ENCODE results near the gene SSBP3. TPM values are rescaled to one million over a fixed set of nuclear protein-coding genes. Genes with fewer than 3 reads are reported as not detected.
"Not testable (repeated sequence)": the region's sequence is repeated elsewhere in the genome, so short reads cannot be mapped to it uniquely, and the experiment has no call there.

The SSBP3 gene
- 10 to 100 TPM in 1 of 2 donors, 1 to 10 TPM in 1; 7.9 to 23.1 TPM for total RNA-seq

- intact Hi-C loops (cut with DNase I), result loop anchor here (10.0 kb wide), 1 partner anchor 282 kb away; no protein-coding TSS in a partner anchor
- Histone ChIP-seq H3K27ac (peak within 1 kb of the TSS; percentile 84 to 95 (median 92)), H3K4me3 (peak within 1 kb of the TSS; percentile 86 to 93), H3K36me3 (replicated peaks in 1 of 2; ENCODE audit: insufficient read depth in 1 of 2, low read depth in 2 of 2) (no peaks in the 10 kb centered on the region), H3K4me1 (peaks cover 48% of the 10 kb centered on the region), H3K9me3 (no peaks in the 10 kb centered on the region), H3K27me3 (no peaks in the 10 kb centered on the region)
- WGBS, 2 donors, result 0% methylated on average over 39 of the region's 100 CpGs; no CpG with 5 or more reads in 1 of the 2 donors
- TF ChIP-seq CTCF (IDR thresholded peaks at IDR 0.05), result peak in 3 of 7 experiments; percentile 17 to 32 (median 24)
- TF ChIP-seq POLR2A (IDR thresholded peaks at IDR 0.05), result peak; percentile 70 to 89 (median 78)
- ATAC-seq (peak; percentile 95), DNase-seq (peak; percentile 92 to 93 (median 92))
Measured at GRCh38 chr1:54406339-54407153, at the start of gene SSBP3. Gene SSBP3, minus strand, starts transcription at chr1:54406394.

- intact Hi-C loops (cut with DNase I), result no loop called here
- no peak overlapping the region for H3K27ac ChIP-seq
- ATAC-seq (no peak), DNase-seq (no peak)
- H3K36me3 ChIP-seq (replicated peaks in 1 of 2; ENCODE audit: insufficient read depth in 1 of 2, low read depth in 2 of 2), result no peaks in the 10 kb centered on the region
- no peaks in the 10 kb centered on the region for H3K27me3 ChIP-seq
- TF ChIP-seq CTCF (IDR thresholded peaks at IDR 0.05), result no peak
- no peak for TF ChIP-seq POLR2A (IDR thresholded peaks at IDR 0.05)
- no peaks in the 10 kb centered on the region for H3K4me1 ChIP-seq
- H3K9me3 ChIP-seq, result no peaks in the 10 kb centered on the region
- 40 to 54% methylated on average over 2 of the region's 2 CpGs for WGBS, 2 donors
- H3K4me3 ChIP-seq, result no peak overlapping the region
Measured at GRCh38 chr1:54453509-54453908, 47.3 kb upstream of the SSBP3 start.

GRCh38 chr1:54453022-54453421, 46.8 kb upstream of the SSBP3 start:
- H3K4me1 ChIP-seq, result no peaks in the 10 kb centered on the region
- H3K4me3 ChIP-seq, result no peak overlapping the region
- no peaks in the 10 kb centered on the region for H3K27me3 ChIP-seq
- H3K27ac ChIP-seq, result no peak overlapping the region
- TF ChIP-seq CTCF (IDR thresholded peaks at IDR 0.05) (no peak), POLR2A (IDR thresholded peaks at IDR 0.05) (no peak)
- no peaks in the 10 kb centered on the region for H3K36me3 ChIP-seq (replicated peaks in 1 of 2; ENCODE audit: insufficient read depth in 1 of 2, low read depth in 2 of 2)
- DNase-seq (no peak), ATAC-seq (no peak)
- intact Hi-C loops (cut with DNase I), result no loop called here
- 82 to 92% methylated on average over 3 of the region's 3 CpGs for WGBS, 2 donors
- no peaks in the 10 kb centered on the region for H3K9me3 ChIP-seq

DNA sequence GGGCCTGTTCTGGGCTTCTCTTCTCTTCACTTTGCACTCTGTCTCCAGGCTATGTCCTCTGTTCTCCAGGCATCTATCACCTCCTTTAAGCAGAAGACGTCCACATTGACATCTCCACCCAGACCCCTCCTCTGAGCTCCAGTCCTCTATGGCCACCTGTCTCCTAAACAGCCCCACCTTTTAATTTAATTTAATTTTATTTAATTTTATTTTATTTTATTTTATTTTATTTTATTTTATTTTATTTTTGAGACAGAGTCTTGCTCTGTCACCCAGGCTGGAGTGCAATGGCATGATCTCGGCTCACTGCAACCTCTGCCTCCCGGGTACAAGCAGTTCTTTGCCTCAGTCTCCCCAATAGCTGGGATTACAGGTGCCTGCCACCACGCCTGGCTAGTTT, 43.2 kb upstream of the SSBP3 start:
- H3K4me3 ChIP-seq; H3K36me3 ChIP-seq (replicated peaks in 1 of 2; ENCODE audit: insufficient read depth in 1 of 2, low read depth in 2 of 2); H3K27me3 ChIP-seq; H3K27ac ChIP-seq; H3K9me3 ChIP-seq; intact Hi-C loops (cut with DNase I); ATAC-seq; DNase-seq; H3K4me1 ChIP-seq: not testable (repeated sequence)
- 80 to 89% methylated on average over 4 of the region's 4 CpGs for WGBS, 2 donors

DNA sequence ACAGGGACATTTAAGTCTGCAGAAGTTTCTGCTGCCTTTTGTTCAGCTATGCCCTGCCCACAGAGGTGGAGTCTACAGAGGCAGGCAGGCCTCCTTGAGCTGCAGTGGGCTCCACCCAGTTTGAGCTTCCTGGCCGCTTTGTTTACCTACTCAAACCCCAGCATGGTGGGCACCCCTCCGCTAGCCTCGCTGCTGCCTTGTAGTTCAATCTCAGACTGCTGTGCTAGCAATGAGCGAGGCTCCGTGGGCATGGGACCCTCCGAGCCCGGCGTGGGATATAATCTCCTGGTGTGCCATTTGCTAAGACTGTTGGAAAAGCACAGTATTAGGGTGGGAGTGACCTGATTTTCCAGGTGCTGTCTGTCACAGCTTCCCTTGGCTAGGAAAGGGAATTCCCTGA, 42.6 kb upstream of the SSBP3 start:
- 81 to 95% methylated on average over 4 to 7 of the region's 8 CpGs for WGBS, 2 donors

DNA sequence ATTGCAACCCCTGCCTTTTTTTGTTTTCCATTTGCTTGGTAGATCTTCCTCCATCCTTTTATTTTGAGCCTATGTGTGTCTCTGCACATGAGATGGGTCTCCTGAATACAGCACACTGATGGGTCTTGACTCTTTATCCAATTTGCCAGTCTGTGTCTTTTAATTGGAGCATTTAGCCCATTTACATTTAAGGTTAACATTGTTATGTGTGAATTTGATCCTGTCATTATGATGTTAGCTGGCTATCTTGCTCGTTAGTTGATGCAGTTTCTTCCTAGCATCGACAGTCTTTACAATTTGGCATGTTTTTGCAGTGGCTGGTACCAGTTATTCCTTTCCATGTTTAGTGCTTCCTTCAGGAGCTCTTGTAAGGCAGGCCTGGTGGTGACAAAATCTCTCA, 40.9 kb upstream of the SSBP3 start:
- DNase-seq; H3K4me3 ChIP-seq; H3K9me3 ChIP-seq; H3K27ac ChIP-seq; ATAC-seq; H3K36me3 ChIP-seq (replicated peaks in 1 of 2; ENCODE audit: insufficient read depth in 1 of 2, low read depth in 2 of 2); intact Hi-C loops (cut with DNase I); H3K4me1 ChIP-seq; H3K27me3 ChIP-seq: not testable (repeated sequence)
- WGBS, 2 donors, result 58 to 100% methylated on average over 2 of the region's 2 CpGs

More for the DNA sequence above, 42.6 kb upstream of the SSBP3 start:
- H3K4me3 ChIP-seq; ATAC-seq; H3K9me3 ChIP-seq; H3K4me1 ChIP-seq; H3K27ac ChIP-seq; intact Hi-C loops (cut with DNase I); H3K27me3 ChIP-seq; DNase-seq; H3K36me3 ChIP-seq (replicated peaks in 1 of 2; ENCODE audit: insufficient read depth in 1 of 2, low read depth in 2 of 2): not testable (repeated sequence)

All from body of pancreas (tissue), 4 donors.